T-helper 1 cell (primary cell): Measurements from ENCODE around the gene RDM1.

ENCODE experiments used
- DNase-seq, 5 donors: peaks; one replicate each; pipeline ENCODE4 v3.0.0-alpha.2; 2012 to 2020

The RDM1 gene

GRCh38 chr17:35932586-35932985 is 2.0 kb upstream of the RDM1 start:
- no peak for DNase-seq

DNA sequence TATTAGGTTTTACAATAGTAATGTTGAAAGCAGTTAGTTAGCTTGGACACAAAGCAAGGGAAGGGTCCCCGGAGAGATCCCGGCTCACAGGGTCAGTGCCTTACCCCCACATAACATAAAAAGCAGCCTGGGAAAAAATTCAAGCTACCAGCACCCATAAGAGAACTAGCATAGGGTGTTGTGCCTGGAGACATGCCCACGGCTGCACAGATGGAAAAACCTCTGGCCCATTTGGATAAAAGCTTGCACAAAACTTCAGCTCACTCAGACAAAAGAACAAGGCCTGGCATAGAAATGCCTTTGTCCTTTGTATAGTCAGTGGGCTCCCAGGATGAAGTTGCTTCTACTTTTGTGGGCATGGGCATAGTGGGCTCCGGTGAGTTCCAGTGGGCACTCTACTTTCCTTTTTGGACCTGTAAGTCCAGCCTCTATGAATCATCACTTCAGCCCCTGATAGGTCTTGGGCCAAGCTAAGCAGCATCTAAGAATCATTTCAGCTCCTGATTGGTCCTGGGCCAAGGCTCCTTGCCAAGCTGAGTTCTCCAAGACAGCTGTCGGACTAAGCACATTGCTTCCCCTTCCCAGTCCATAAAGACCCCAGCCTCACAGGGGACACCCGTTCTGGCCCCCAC is 1.3 kb upstream of the RDM1 start:
- DNase-seq: no peak

GRCh38 chr17:35927714-35928113 is 2.9 kb downstream of the RDM1 start:
- no peak for DNase-seq

GRCh38 chr17:35923609-35924114 is 6.9 kb downstream of the RDM1 start:
- no peak for DNase-seq

GRCh38 chr17:35920229-35920628 is 10.3 kb downstream of the RDM1 start:
- DNase-seq: no peak

GRCh38 chr17:35918665-35919064 is 11.9 kb downstream of the RDM1 start:
- DNase-seq: no peak

DNA sequence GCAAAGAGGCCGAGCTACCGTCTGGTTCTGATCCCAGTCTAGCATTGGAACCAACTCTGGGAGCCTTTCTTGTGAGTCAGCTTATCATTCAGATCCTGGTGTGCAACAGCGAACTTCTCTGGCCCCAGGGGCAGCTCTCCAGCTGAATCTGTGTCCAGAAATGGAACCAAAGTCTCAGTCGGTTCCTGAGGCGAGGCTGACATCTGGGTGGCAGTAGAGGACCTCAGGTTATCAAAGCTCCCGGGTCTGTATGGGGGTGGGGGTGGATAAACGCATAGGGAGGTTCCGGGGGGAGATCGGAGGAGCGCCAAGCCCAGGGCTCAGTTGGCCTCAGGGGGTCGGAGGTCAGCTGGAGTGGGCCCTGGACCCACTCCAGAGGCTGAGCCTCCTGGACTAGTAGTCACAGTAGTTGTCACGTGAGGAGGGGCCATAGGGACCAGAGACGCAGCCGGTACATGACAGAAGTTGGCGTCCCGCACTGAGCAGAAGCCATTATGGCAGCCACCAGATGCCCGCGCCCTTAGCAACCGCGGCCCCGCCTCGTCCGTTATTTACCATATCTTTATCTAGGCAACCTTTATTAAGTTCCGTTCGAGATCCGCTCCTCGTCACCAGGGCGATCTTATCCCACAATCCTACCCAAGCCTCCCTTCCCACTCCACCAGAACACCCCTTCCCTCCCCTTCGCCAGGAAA is 12.9 kb downstream of the RDM1 start:
- DNase-seq: no peak

DNA sequence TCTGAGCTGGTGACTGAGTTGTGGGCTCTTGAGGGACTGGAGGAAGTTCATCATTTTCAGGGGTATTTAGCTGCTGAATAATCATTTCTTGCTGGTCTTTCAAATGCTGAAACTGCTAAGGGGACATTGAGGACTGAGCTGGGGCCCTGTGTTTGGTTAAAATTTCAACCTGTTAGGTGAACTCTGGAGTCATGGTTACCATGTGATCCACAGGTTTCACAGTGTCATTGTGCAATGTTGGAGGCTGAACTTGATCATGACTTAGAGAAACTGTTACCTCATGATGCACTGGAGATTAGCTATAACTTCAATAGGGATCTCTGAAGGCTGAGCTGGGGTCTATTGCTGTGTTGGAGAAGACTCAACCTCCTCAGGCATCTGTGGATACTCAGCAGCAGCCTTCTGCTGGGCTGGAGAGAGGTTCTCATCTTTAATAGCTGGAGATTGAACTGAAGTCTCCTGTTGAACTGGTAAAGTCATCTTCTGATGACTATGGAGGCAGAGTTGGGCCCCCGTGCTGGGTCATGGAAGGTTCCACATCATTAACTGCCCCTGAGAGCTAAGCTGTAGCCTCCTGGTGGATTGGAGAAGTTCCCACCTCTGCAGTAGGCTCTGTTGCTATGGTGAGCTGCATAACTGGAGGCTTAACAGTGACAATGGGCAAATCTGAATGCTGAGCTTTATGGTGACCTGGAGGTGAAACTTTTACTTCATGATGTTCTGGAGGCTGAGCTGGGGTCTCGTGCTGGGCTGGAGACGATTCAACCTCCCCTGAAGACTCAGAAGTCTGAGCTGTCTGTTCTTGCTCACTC is 15.2 kb downstream of the RDM1 start:
- no peak for DNase-seq

- no peak for DNase-seq
These were observed 16.2 kb downstream of the RDM1 start for GRCh38 chr17:35914354-35914753.

DNA sequence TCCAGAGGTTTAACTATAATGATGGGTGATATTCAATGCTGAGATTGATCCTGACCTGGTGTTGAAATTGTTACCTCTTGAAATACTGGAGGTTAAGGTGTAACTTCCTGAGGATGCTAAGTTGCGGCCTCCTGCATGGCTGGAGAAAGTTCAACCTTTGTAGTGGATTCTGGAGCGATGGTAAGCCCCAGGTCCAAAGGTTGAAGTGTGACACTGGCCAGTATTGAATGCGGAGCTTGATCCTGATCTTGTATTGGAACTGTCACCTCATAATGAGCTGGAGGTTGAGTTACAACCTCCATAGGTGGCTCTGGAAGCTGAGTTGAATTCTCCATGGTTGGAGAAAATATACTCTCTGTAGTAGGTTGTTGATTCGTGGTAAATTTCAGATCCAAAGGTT is 17.0 kb downstream of the RDM1 start:
- DNase-seq: no peak

DNA sequence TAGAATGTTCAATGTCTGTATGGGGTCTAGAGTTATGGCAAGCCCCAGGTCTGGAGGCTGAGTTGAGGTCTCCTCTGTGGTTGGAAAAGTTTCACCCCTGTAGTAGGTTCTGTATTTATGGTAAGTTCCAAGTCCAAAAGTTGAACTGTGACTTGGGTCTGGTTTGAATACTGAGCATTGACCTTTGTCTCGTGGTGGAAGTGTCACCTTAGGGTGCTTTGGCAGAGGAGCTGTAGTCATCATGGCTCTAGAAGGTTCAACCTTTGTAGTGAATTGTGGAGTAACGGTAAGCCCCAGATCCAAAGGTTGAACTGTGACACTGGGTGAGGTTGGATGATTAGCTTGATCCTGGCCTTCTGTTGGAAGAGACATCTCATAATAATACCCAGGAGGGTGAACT is 17.6 kb downstream of the RDM1 start:
- no peak for DNase-seq

DNA sequence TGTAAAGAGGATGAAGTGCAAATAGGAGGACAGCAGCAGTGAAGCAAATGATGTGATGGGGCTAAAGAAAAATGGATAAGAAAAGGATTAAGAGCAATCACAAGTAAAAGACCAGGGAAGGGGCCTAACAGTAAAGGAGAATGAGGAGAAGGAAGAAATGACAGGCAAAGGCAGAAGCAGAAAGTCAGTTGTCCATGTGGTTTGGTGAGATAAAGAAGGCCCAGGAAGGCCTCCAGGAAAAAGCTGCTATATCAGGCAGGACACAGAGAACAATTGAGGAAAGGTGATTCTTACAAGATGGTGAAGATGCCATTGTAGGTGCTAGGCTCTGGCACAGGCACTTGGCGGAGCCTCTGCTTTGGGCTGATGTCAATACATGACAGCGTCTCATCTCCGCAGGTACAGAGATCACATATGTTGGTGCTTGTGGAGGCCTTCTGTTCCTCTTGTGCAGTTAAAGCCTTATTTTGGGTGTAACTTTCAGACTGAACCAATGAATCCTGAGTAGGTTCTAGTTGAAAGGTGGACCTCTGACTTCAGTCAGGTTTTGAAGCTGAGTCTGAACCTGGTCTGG is 18.1 kb downstream of the RDM1 start:
- DNase-seq: no peak

DNA sequence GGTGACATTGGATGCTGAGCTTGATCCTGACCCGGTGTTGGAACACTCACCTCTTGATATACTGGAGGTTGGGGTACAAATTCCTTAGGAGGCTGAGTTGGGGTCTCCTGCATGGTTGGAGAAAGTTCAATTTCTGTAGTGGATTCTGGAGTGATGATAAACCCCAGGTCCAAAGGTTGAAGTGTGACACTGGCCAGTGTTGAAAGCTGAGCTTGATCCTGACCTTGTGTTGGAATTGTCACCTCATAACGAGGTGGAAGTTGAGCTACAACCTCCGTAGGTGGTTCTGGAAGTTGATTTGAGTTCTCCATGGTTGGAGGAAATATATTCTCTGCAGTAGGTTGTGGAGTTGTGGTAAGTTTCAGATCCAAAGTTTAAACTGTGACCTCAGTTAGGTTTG is 21.2 kb downstream of the RDM1 start:
- DNase-seq: no peak

DNA sequence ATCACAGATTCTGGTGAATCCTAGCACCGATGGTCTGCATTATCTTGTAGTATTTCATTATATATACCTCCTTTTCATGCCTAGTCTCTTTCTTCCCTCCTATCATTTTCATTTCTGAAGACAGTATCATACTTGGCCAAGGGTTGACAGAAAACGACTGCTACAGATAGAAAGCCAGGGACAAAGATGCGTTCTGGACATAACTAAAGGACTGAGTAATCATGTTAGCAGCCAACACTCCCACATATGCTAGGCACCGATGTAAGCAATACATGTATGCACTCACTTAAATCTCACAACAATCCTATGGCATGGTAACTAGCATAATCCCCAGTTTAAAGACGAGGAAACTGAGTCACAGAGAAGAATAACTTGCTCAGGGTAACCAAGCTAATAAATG is 22.9 kb downstream of the RDM1 start:
- DNase-seq: no peak

DNA sequence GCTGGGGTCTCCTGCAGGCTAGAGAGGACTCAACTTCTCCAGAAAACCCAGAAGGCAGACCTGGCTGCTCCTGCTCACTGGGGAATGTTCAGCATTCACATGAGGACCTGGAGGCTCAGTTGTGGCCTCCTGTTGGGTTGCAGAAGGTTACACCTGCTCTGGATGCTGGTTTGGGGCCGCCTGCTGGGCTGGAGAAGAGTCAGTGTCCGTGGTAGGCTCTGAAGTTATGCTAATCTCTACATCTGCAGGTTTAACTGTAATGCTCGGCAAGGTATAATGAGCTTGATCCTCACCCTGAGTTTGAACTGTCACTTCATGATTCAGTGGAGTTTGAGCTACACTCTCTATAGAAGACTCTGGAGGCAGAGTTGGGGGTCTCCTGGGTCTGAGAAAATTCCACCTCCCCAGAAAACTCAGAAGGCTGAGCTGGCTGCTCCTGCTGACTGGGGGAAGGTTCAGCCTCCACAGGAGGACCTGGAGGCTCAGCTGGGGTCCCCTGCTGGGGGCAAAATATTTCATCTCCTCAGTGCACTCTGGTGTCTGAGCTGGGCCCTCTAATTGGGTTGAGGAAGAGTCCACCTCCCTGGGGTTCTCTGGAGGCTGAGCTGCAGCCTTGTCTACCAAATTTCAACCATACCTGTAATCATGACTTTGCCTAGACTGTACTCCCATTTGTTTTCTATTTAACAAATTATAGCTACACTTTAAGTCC is 23.5 kb downstream of the RDM1 start:
- no peak for DNase-seq

DNA sequence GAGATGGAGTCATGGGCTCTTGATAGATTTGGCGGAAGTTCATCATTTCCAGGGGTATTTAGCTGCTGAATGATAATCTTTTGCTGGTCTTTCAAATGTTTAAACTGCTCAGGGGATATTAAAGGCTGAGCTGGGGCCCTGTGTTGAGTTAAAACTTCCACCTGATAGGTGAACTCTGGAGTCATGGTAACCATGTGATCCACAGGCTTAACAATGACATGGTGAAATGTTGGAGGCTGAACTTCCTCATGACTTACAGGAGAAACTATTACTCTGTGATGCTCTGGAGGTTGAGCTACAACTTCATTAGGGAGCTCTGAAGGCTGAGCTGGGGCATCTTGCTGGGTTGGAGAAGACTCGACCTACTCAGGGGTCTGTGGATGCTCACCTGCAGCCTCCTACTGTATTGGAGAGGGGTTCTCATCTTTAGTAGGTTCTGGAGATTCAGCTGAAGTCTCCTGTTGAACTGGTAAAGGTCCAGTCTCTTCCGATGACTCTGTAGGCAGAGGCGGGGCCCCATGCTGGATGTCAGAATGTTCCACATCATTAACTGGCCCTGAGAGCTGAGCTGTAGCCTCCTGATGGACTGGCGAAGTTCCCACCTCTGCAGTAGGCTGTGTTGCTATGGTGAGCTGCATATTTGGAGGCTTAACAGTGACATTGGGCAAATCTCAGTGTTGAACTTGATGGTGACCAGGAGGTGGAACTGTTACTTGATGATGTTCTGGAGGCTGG is 24.2 kb downstream of the RDM1 start:
- no peak for DNase-seq

DNA sequence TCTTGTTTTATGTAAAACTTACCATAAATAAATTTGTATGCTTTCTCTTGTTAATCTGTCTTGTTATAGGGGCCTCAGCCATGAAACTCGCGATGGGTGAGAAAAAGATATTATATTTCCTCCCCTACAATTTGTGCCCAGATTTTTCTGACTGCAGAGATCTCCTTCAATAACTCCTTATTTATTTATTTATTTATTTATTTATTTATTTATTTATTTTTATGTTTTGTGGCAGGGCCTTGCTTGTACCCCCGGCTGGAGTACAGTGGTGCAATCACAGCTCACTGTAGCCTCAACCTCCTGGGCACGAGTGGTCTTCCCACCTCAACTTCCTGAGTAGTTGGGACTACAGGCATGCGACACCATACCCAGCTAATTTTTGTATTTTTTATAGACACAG is 27.1 kb downstream of the RDM1 start:
- no peak for DNase-seq

GRCh38 chr17:35901631-35902175 is 28.9 kb downstream of the RDM1 start:
- DNase-seq: no peak

DNA sequence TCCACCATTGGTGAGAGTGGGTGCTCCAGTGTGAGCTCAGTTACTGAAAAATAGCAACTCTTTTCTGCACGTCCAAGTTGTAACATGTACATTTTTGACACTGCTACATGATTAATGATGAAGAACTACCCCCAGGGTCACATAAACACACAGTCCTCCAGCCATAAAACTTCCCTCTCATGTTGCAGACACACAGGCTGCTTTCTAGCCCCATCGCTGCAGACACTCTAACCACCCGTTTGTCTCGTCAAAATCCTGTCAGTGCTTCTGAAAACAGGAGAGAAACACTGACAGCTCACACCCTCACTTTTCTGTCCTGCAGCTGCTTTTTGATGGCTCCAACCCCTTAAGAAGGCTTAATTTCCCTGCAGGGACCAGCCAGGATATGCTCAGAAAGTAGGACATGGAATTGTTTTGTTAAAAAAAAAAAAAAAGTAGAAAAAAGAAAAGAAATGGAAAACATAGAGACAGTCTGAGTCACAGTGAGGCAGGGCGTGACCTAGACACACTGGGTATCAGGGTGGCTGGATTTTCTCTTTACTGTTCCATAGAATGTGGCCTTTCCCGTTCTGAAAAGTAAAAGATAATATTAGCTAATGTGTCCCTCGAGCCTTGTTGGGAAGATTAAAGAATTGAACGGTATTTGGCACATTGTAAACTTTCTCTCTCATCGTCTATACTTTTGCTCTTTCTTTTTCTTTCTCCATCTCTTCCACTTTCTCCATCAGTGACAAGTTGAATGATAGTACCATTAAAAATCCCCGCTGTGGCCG is 29.7 kb downstream of the RDM1 start:
- DNase-seq: no peak

DNA sequence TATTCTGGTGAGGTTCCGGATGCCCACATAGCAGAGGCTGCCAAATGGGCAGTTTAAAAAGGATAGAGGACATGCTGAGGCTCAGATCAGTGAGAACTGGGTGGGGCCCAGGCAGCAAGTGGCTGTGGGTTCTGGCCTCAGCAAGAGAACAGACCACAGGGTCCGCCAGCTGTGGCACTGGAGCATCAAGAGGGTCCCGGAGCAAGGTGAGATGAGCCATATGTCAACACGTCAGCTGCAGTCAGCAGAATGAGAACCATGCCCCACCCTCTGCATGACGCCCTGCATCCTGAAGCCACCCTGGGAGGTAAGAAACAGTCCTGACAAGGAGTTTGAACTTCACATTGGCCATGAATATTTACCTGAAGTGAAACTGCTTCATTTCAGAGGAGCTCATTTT is 30.3 kb downstream of the RDM1 start:
- DNase-seq: no peak
